HL-60 (cell line): ENCODE results near the gene ALPG.

Source experiments
- GABPA ChIP-seq: IDR thresholded peaks from 2 replicates; pipeline ENCODE4 v1.6.1; 2012; ENCODE audit warnings: low read depth
- POLR2AphosphoS5 ChIP-seq: IDR thresholded peaks from 2 replicates; pipeline ENCODE4 v1.6.1; 2012; ENCODE audit warnings: low read depth

DNA sequence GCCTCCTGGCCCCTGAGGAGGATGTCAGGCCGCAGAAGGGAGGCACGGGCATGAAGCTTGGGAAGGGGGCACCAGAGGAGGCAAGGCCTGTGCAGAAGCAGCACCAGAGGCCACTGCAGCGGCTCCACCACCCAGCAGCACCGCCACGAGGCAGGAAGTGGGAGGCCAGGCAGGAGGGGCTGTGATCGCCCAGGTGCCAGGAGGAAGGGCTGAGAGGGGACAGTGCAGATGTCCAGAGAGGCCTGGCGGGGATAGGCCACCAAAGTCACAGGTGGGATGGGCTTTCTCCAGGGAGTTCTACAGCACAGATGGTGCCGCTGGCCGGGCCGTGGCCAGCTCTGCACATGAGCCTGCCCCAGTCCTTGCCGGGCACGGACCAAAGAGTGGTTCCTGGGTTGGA is 43.3 kb downstream of the ALPG start:
- TF ChIP-seq POLR2AphosphoS5 (no peak), GABPA (no peak)
